Testis (tissue), 3 donors: ENCODE results near the gene DLG5. TPM values are rescaled to one million over a fixed set of nuclear protein-coding genes. Genes with fewer than 3 reads are reported as not detected.
A peak's percentile ranks its signal among the peaks of the same experiment; 100 is the strongest.
"Not testable (repeated sequence)": the region's sequence is repeated elsewhere in the genome, so short reads cannot be mapped to it uniquely, and the experiment has no call there.

Experiments
- DNase-seq: peaks from one replicate; pipeline ENCODE4 v3.0.0-alpha.2; 2019
- H3K27ac ChIP-seq, 2 donors: fragments of 200-600 bp; sonication (generic); one replicate each; pipeline ENCODE4 v1.5.1; 2019
- H3K27me3 ChIP-seq: fragments of 200-600 bp; sonication (generic); one replicate; pipeline ENCODE4 v1.5.1; 2019
- H3K36me3 ChIP-seq: fragments of 200-600 bp; sonication (generic); one replicate; pipeline ENCODE4 v1.5.1; 2017; ENCODE audit warnings: low read depth; ENCODE audit errors: missing control alignments
- H3K4me1 ChIP-seq: fragments of 200-600 bp; sonication (generic); one replicate; pipeline ENCODE4 v1.5.1; 2019
- H3K4me3 ChIP-seq, 2 donors: fragments of 200-600 bp; sonication (generic); one replicate each; pipeline ENCODE4 v1.5.1; 2017 to 2019
- H3K9me3 ChIP-seq: fragments of 200-600 bp; sonication (generic); one replicate; pipeline ENCODE4 v1.5.1; 2017
- CTCF ChIP-seq, 3 experiments: fragments of 450-650 bp in 2 of 3; fragments of 200-600 bp in 1 of 3; sonication (generic) in 1 of 3; IDR thresholded peaks; one replicate each; pipeline ENCODE4 v1.5.1; 2016 to 2019; ENCODE audit warnings: antibody characterized with exemption in 3 of 3, mild to moderate bottlenecking in 2 of 3, moderate library complexity in 1 of 3
- POLR2A ChIP-seq: fragments of 450-650 bp; IDR thresholded peaks from one replicate; pipeline ENCODE4 v1.6.1; 2017; ENCODE audit warnings: antibody characterized with exemption, mild to moderate bottlenecking, moderate library complexity
- WGBS, 2 donors: methylation state at CpG; one replicate each; pipeline ENCODE4 v1.1.5; 2018; 5-methylcytosine and 5-hydroxymethylcytosine counted together
- intact Hi-C: fragments of 100-400 bp; cut with DNase I; formaldehyde crosslinking; loops from one replicate; pipeline ENCODE4 v1.15.1; 2023; ENCODE audit warnings: low total_unique reads
- polyA plus RNA-seq: library from polyadenylated mRNA; stranded (reverse); fragments of 350-450 nt; fragmentation: Illumina TruSeq; extraction: RNeasy Lipid Tissue Mini Kit (QIAGEN cat#74804); gene quantifications from one replicate; pipeline ENCODE4 v1.2.3, GENCODE V29; 2014; ENCODE audit warnings: low read depth, low replicate concordance; ENCODE audit not compliant: insufficient read depth
- total RNA-seq, 2 donors: library from RNA; depleted of rRNA; stranded (reverse); fragments of >200 nt; gene quantifications; one replicate each; pipeline ENCODE4 v1.2.3, GENCODE V29; 2016

The DLG5 gene
- total and polyA plus RNA-seq, 3 donors from 2014 or later, result 26.9 to 54.8 (median 50.1) TPM

- Histone ChIP-seq H3K9me3 (no peaks in the 10 kb centered on the region), H3K4me3 (no peak overlapping the region), H3K4me1 (no peaks in the 10 kb centered on the region), H3K27me3 (no peaks in the 10 kb centered on the region), H3K27ac (no peak overlapping the region), H3K36me3 (no peaks in the 10 kb centered on the region)
- WGBS, 2 donors, result 77 to 87% methylated on average over 5 of the region's 5 CpGs
- intact Hi-C loops, result no loop called here
- DNase-seq, result peak; percentile 3
- TF ChIP-seq CTCF (IDR thresholded peaks at IDR 0.05) (no peak), POLR2A (no peak)
Observed at GRCh38 chr10:77776487-77776886, 150.1 kb downstream of the DLG5 start.

DNA sequence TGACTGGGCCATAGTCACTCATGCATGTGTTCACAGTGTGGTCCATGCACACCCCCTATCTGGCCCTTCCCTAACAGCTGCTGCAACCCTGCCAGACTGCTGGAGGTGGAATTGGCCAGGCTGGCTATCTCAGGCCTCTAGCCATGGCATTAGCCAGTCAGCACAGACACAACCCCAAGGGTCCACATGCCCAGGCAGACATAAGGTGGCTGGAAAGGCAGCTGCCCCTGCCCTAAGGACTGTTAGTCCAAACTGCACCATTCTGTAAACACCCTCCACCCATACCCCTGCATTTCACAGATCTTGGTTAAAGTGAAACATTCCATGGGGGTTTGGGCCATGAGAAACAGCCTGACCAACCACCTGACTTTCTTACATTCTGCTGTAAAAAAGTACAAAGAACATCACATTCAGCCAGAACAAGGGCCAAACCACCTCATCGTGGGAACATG, 151.6 kb downstream of the DLG5 start:
- no peak for TF ChIP-seq POLR2A
- TF ChIP-seq CTCF (IDR thresholded peaks at IDR 0.05), result no peak
- H3K4me3 ChIP-seq, result no peak overlapping the region
- WGBS, 2 donors, result 35 to 64% methylated on average over 1 of the region's 1 CpG
- no peaks in the 10 kb centered on the region for H3K9me3 ChIP-seq
- H3K36me3 ChIP-seq, result no peaks in the 10 kb centered on the region
- no peak overlapping the region for H3K27ac ChIP-seq
- intact Hi-C loops, result no loop called here
- H3K27me3 ChIP-seq, result no peaks in the 10 kb centered on the region
- DNase-seq, result no peak
- H3K4me1 ChIP-seq, result no peaks in the 10 kb centered on the region

DNA sequence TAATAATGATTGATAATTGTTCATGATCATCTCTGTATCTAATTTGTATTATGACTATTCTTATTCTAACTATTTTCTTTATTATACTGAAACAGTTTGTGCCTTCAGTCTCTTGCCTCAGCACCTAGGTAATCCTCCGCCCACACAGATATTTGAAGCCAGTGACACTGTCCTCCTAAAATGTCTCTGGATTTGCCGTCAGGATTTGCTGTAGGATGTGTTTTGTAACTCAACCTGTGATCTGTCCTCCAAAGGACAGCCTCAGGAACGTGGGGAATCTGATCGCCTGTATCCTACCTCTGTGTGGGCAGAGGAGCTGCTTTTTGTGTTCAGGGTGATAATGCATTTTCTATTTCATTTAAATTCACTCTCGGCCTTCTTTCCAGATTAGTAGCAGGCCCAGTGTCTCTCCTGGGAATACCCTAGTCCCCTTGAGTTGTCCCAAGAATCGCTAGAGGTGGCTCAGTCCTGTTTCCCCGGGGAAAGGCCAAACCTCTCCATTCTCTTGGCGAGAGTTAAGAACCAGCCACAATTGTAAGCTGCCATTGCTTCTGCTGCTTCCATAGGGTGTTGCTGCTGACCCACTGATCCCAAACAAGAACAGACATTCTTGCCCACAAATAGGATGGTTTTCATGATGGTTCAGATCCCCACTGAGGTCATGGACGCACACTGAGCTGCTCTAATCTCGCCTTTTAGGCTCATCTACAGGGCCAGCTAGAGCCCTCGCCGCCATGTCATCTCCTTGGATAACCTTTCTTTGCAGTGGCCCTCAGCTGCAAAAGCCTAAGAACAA, 152.7 kb downstream of the DLG5 start:
- intact Hi-C loops, result no loop called here
- Histone ChIP-seq H3K4me1 (no peaks in the 10 kb centered on the region), H3K4me3 (no peak overlapping the region), H3K9me3 (no peaks in the 10 kb centered on the region), H3K27ac (no peak overlapping the region), H3K36me3 (no peaks in the 10 kb centered on the region), H3K27me3 (no peaks in the 10 kb centered on the region)
- TF ChIP-seq CTCF (IDR thresholded peaks at IDR 0.05) (no peak), POLR2A (no peak)
- no peak for DNase-seq
- WGBS, 2 donors, result 81 to 90% methylated on average over 12 of the region's 12 CpGs

DNA sequence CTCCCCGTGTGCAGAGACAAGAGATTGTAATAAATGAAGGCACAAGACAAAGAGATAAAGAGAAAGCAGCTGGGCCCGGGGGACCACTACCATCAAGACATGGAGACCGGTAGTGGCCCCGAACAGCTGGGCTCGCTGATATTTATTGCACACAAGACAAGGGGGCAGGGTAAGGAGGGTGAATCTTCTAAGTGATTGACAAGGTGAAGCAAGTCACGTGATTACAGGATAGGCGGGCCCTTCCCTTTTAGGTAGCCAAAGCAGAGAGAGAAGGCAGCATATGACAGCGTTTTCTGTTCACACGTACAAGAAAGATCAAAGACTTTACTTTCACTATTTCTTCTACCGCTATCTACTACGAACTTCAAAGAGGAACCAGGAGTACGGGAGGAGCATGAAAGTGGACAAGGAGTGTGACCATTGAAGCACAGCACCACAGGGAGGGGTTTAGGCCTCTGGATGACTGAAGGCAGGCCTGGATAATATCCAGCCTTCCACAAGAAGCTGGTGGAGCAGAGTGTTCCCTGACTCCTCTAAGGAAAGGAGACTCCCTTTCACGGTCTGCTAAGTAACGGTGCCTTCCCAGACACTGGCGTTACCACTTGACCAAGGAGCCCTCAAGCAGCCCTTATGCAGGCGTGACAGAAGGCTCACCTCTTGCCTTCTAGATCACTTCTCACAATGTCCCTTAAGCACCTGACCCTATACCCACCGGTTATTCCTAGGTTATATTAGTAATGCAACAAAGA, 153.5 kb downstream of the DLG5 start:
- 68 to 76% methylated on average over 16 to 17 of the region's 17 CpGs for WGBS, 2 donors
- H3K36me3 ChIP-seq, DNase-seq, H3K4me3 ChIP-seq, H3K27me3 ChIP-seq, H3K27ac ChIP-seq, H3K9me3 ChIP-seq, H3K4me1 ChIP-seq, intact Hi-C loops: not testable (repeated sequence)

DNA sequence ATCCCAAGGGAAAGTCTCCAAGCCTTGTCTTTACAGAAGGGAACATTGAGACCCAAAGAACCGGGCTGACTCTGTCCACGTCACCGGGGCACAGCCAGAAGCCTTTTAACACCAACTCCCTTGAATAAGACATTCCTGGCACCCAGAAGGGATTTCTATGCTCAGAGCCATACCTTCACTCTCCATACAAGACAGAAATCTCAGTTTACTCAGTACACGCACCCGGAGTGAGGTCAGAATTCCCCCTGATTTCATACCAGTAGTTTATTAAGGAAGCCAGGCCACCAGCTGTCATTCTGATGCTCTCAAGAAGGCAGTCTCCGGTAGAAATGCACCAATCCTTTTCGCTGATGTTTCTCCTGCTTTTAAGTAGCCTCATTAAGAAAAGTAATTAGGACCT, 154.7 kb downstream of the DLG5 start:
- Histone ChIP-seq H3K4me1 (no peaks in the 10 kb centered on the region), H3K27ac (no peak overlapping the region), H3K9me3 (no peaks in the 10 kb centered on the region), H3K27me3 (no peaks in the 10 kb centered on the region), H3K4me3 (no peak overlapping the region), H3K36me3 (no peaks in the 10 kb centered on the region)
- intact Hi-C loops, result no loop called here
- no peak for DNase-seq
- TF ChIP-seq CTCF (IDR thresholded peaks at IDR 0.05), result no peak
- TF ChIP-seq POLR2A, result no peak
- 81 to 90% methylated on average over 7 of the region's 7 CpGs for WGBS, 2 donors
